NB4 (cell line): ENCODE data around the gene ATXN1.

Experiments used
- DNase-seq: peaks from one replicate; pipeline ENCODE4 v3.0.0; 2010; ENCODE audit warnings: low read depth
- H3K4me3 ChIP-seq: one replicate; pipeline ENCODE4 v1.5.1; 2011; ENCODE audit warnings: mild to moderate bottlenecking, low read depth, low read length, moderate library complexity
- CTCF ChIP-seq: IDR thresholded peaks from one replicate; pipeline ENCODE4 v1.5.1; 2012; ENCODE audit warnings: low read depth, low read length
- MYC ChIP-seq: IDR thresholded peaks from 2 replicates; pipeline ENCODE4 v1.6.1; 2011; ENCODE audit warnings: low read depth, low read length
- POLR2A ChIP-seq: IDR thresholded peaks from 2 replicates; pipeline ENCODE4 v1.6.1; 2011; ENCODE audit warnings: mild to moderate bottlenecking; ENCODE audit not compliant: insufficient read length; ENCODE audit errors: extremely low read depth
- TF ChIP-seq, protein P1 (sequence below): IDR thresholded peaks from 2 replicates; pipeline ENCODE4 v1.6.1; 2011; ENCODE audit warnings: low read depth, low read length

ATXN1 gene

GRCh38 chr6:16400248-16400760 is 361.0 kb downstream of the ATXN1 start:
- no peak for DNase-seq
- no peak overlapping the region for H3K4me3 ChIP-seq
- no peak for TF ChIP-seq CTCF
- no peak for TF ChIP-seq MYC
- TF ChIP-seq POLR2A: no peak
- TF ChIP-seq, protein P1, sequence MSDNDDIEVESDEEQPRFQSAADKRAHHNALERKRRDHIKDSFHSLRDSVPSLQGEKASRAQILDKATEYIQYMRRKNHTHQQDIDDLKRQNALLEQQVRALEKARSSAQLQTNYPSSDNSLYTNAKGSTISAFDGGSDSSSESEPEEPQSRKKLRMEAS: no peak

- no peak for TF ChIP-seq MYC
- TF ChIP-seq, protein P1: no peak
- TF ChIP-seq CTCF: no peak
- TF ChIP-seq POLR2A: no peak
- H3K4me3 ChIP-seq: no peak overlapping the region
- no peak for DNase-seq
These were observed 361.6 kb downstream of the ATXN1 start for GRCh38 chr6:16399695-16400094.

GRCh38 chr6:16399158-16399557 is 362.1 kb downstream of the ATXN1 start:
- no peak for DNase-seq
- TF ChIP-seq, protein P1: no peak
- no peak for TF ChIP-seq CTCF
- H3K4me3 ChIP-seq: no peak overlapping the region

DNA sequence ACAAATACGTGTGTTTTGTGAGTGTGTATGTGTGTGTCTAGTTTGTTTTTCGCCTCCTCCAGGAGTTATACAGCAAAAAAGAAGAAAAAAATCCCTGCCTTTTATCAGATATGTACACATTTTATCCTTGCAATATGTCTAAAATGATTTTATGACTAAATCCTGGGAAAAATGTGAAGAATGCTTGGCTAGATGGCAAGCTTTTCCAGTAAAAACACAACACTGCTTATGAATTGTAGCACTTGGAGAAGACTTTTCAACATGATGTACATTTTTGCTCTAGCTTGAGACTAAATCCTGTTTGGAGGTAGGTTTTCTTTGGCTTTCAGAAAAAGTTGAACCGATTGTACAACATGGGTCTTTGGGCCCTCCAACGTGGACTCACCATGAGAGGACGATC is 362.7 kb downstream of the ATXN1 start:
- no peak overlapping the region for H3K4me3 ChIP-seq
- DNase-seq: no peak
- TF ChIP-seq POLR2A (no peak), MYC (no peak), CTCF (no peak)
- TF ChIP-seq, protein P1: no peak

DNA sequence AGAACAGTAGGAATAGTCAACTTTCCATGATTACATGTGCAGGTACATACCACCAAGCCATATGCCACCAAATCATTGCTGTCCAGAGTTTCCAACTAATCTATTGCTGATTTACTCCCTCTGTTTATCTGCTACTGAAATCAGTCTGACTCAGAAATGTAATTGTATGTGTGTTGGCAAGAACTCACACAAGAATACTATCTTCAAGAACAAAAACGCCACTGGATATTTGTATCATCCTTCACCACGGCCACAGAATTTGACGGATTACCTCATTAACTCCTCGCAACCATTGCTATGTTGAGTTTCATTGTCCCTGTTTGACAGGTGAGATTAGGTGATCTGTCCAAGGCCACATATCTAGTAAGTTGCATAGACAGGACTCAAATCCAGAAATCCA is 363.6 kb downstream of the ATXN1 start:
- TF ChIP-seq CTCF (no peak), POLR2A (no peak), MYC (no peak)
- TF ChIP-seq, protein P1: no peak
- no peak for DNase-seq
- H3K4me3 ChIP-seq: no peak overlapping the region
